Epidermal melanocyte (primary cell): Measurements from ENCODE around the gene SH3RF2.
"Not testable (repeated sequence)": the region's sequence is repeated elsewhere in the genome, so short reads cannot be mapped to it uniquely, and the experiment has no call there.

Experiments used
- DNase-seq: peaks from one replicate; pipeline ENCODE4 v3.0.0; 2011; ENCODE audit warnings: low spot score; ENCODE audit not compliant: insufficient read length

Gene SH3RF2

DNA sequence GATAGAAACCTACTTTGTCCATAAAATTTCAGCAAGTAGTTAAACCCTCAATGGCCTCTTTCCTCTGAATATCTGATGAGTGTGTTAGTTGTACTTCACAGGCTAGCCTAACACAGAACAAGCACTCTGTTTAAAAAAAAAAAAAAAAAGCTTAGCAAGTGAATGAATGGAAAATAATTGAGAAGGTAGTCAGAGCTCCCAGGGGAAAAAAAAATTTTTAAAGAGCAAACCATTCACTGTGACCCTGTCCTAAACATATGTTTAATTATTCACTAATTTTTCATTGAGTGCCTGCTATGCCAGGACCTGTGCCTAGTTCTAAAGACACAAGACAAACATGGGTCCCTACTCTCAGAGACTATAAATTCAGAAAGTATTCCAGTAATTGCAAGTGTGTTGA is 69.3 kb downstream of the SH3RF2 start:
- DNase-seq, result no peak

DNA sequence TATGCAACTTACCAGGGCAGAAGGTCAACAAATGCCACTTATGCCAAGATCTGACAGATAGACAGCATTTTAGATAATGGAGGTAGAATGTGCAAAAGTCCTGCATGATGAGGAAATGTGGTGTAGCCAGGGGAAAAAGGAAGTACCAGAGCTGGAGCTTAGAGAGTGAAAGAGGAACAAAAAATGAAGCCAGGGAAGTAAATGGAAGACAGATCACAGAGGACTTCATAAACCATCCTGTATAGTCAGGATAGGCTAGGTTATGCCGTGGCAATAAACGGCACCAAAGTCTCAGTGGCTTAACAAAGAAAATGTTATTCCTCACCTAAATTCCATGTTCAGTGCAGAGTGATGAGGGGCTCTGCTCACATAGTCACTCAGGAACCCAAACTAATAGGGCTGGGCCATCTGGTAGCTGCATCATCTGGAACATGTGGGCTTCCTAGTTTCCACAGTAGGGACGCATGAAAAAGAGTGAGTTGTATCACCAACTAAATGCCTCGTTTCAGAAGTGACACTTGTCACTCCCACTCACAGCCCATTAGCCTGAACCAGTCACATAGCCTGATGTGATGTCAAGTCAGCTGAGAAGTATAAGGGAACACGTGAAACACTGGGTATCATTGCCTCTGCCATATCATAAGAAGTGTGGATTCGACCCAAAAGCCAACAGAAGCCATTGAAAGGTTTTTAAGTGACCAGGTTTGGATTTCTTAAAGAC is 70.3 kb downstream of the SH3RF2 start:
- no peak for DNase-seq

DNA sequence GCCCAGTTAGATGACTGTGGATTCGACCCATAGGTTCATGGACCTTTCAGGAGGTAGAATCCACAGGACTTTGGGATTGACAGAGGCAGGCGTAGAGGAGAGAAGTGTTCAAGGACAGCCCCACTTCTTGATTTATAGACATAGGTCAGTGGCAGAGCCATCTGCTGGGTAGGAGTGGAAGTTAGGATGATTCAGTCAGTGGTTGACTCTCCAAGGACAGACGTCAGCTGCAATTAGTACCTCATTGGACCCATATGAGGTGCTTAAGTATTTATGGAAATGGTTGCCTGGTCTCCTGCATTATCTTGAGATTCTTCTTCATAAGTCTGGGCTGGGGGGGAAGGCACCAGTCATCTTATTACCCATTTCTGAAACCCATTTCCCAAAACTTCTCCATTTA is 70.9 kb downstream of the SH3RF2 start:
- DNase-seq, result no peak

DNA sequence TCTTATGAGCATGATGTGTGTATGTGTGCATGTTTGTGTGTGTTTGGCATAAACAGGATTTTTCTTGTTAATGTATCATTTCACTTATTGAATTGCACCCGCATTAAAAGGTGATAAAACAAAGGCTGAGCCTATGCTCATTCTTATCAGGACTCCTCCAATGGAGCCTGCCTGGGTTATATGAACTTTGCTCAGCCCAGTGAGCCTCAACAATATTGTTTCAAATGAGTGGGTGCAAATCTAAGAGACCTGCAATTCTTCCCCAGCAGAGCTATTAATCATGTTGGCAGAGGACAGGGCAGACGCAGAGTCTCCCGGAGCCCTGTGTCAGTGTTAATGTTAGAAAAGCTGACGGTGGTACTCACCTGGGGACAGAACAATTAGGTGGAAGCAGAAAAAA is 71.6 kb downstream of the SH3RF2 start:
- no peak for DNase-seq

DNA sequence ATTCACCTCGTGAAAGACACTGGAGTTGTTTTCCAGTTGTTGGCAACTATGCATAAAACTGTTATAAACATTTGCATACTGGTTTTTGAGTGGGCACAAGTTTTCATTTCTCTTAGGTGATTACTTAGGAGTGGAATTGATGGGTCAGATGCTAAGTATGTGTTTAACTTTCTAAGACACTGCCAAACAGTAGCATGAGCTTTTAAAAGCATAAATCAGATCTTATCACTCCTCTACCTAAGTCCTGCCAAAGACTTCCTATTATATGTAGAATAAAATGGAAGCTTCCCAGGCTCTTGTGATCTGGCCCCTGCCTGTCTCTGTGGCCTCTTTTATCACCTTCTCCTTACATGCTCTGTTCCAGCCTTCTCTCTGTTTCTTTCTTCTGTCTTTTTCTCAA is 72.6 kb downstream of the SH3RF2 start:
- DNase-seq, result no peak

DNA sequence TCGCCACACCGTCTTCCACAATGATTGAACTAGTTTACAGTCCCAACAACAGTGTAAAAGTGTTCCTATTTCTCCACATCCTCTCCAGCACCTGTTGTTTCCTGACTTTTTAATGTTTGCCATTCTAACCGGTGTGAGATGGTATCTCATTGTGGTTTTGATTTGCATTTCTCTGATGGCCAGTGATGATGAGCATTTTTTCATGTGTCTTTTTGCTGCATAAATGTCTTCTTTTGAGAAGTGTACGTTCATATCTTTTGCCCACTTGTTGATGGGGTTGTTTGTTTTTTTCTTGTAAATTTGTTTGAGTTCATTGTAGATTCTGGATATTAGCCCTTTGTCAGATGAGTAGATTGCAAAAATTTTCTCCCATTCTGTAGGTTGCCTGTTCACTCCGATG is 74.1 kb downstream of the SH3RF2 start:
- DNase-seq, result not testable (repeated sequence)

DNA sequence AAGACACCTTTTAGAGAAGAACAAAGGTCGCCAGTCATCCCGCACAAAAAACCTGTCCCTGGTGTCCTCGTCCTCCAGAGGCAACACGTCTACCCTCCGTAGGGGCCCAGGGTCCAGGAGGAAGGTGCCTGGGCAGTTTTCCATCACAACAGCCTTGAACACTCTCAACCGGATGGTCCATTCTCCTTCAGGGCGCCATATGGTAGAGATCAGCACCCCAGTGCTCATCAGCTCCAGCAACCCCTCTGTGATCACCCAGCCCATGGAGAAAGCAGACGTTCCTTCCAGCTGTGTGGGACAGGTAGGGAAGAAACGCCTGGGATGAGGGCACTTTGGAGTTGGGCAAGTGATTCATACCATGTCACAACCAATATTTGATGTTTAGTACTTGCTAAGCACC is 77.4 kb downstream of the SH3RF2 start:
- DNase-seq, result no peak

DNA sequence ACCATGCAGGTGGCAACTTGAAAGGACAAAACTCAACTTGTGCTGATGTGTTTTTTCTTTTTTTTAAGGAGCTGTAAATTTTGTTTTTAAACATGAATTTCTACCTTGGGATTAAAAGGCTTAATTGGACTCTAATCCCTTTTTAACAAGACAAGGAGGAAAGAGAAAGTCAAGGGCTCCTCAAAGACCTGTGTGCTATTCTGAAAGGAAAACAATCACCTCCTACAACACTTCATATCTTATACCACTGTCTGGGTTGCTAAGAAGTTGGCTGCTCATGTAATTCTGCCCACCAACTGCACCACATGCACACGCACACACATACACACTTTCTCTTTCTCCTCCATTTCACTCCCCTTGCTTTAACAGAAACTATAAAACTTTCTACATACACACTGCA is 78.6 kb downstream of the SH3RF2 start:
- DNase-seq, result no peak

DNA sequence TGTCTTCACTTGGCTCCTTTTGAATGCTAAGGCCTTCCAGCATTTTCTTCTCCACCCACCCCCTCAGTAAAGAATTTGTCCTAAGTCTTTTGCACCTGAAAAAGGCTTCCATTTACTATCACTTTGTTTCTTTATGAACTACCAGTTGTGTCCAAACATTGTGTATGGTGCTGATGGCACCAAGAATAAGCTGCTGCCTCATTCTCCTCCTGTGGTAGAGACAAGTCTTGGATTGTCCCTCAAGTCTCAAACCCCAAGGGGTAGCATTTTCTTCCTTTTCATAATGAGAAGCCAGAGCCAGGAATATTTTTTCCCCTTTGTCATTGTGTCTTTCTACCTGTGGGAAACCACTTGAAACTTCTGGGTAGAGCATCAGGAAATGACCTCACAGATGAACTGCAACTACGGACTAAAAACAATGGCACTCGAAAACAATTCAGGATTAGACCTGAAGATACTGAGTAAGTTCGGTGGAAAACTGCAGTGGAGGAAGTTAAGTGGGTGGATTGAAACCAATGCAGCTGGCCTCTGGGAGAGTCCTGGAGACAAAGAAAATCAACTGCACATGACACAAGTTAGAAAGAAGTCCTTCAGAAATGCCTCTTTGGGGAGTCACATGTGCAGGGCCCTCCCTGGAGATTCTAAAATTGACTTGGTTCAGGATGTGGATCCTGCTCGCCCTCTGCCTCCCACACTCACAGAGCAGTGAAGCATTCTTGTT is 80.5 kb downstream of the SH3RF2 start:
- no peak for DNase-seq

DNA sequence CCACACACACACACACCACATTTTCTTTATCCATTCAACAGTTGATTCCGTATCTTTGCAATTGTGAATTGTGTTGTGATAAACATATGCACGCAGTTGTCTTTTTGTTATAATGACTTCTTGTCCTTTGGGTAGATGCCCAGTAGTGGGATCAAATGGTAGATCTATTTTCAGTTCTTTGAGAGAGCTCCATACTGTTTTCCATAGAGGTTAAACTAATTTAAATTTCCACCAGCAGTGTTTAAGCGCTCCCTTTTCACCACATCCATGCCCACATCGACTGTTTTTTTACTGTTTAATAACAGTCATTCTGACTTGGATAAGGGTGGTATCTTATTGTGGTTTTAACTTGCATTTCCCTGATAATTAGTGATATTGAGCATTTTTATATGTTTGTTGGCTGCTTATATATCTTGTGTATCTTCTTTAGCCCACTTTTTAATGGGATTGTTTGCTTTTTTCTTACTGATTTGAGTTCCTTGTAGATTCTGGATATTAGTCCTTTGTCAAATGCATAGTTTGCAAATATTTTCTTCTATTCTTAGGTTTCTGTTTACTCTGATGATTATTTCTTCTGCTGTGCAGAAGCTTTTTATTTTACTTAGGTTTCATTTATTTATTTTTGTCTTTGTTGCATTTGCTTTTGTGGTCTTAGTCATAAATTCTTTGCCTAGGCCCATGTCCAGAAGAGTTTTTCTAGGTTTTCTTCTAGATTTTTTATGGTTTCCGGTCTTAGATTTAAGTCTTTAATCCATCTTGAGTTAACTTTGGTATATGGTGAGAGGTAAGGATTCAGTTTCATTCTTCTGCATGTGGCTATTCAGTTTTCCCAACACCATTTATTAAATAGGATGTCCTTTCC is 82.4 kb downstream of the SH3RF2 start:
- no peak for DNase-seq

DNA sequence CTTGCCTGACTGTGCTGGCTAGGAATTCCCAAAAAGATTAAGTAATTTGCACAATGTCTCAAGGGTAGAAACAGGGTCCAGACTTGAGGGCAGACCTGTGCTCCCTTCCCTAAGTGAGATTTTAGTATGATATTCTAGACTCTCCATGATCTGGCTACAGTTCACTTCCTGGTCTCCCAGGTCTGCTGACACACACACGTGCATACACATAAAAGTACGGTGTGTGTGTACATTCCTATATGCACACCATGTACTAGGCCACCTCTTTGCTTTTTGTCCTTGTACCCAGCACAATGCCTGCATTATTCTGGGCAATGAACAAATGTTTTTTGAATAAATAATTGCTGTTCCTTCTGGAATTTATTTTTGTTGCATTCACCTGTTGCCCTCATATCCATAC is 83.7 kb downstream of the SH3RF2 start:
- no peak for DNase-seq

DNA sequence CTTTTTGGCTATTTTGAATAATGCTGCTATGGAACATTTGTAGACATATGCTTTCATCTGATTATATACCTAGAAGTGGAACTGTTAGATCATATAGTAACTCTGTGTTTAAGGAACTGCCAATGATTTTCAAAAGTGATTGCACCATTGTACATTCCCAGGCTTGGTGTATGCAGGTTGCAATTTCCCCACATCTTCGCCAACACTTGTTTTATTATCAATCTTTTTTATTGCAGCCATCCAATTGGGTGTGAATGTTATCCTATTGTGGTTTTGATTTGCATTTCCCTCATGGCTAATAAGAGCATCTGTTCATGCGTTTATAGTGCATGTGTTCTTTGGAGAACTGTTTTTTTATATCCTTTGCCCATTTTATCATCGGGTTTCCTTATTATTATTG is 87.7 kb downstream of the SH3RF2 start:
- DNase-seq, result no peak

DNA sequence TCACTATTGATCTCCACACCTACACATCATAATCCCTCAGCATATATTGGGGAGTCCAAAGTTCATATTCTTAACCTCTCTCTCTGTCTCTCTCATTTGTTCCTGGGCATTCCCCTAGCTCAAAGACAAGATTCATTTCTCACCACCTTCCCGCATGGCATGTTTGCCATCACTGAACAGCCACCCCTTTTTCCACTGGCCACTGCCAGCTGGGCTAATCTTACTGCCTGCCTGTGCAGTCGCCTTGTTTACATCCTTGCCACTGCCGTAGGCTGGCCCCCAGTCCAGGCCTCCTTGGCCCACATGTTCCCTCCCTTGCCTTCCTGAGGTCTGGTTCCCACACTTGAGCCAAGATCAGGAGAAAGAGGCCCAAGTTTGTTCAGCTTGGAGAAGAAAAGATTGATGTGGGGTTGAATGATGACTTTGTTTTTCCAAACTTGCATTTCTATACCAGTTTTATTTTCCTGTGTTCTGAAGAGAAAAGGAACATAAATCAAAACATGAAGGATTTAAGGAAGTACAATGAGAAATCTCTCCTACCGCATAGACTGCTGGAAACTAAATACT is 88.8 kb downstream of the SH3RF2 start:
- DNase-seq, result no peak

DNA sequence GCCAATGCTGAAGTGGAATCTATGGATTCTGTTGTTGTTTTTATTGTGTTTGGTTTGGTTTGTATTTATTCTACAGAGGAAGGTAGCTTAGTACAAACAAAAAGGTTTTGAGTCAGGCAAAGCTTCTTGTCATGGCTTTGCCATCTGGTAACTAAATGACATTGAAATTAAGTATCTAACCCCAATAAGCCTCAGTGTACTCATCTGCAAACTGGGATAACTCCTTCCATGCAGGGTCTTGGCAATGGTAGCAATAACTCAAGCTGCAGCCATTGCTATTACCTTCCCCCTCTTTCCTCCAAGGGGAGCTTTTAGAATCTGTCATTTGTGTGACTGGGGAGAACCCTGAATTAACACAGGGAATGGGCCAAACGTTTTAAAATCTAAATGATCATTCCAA is 89.3 kb downstream of the SH3RF2 start:
- no peak for DNase-seq

DNA sequence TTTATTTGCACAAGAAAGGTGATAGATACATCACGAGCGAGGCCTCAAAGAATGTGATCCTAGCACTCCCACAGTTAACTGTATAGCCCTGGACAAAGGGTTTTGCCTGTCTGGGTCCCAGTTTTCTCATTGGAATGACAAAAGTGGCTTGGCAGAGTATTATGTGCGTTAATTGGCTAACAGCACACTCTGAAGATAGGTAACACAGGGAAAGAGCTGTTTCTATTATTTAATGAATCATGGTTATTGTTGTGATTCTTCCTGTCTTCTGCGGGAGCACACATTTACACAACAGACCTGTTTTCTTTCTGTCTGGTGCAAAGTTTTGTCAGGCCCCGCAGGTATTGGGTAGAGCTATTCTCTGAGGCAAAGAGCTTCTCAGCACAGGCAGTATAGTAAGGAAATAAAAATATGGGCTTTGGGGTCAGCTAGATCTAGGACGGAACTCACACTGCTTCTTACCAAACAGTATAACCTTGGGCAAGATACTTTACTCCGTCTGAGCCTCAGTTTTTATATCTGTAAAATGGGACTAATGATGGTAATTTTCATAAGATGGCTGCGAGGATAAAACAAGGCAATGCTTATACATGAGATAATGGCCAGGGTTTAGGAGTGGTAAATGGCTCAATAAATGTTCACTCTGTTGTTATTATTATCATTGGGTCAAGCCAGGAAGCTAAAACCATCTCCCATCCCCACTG is 90.1 kb downstream of the SH3RF2 start:
- no peak for DNase-seq

DNA sequence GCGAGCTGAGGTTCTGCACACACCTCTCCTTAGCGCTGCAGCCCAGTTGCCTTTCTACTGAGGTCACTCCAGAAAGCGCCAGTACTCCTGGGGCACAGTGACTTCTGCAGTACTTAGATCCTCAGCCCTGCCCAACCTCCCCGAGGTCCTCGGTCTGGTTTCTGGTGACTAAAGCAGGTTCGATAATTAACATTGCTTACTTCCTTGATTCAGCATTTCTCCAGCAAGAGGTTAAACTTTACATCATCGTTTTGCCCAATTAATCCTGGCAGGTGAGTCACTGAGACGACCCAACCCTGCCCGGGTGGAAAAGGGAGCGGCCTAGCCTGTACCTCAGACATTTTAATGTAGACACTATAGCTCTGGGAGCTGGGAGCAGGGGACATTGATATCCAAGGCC is 91.4 kb downstream of the SH3RF2 start:
- DNase-seq, result no peak

DNA sequence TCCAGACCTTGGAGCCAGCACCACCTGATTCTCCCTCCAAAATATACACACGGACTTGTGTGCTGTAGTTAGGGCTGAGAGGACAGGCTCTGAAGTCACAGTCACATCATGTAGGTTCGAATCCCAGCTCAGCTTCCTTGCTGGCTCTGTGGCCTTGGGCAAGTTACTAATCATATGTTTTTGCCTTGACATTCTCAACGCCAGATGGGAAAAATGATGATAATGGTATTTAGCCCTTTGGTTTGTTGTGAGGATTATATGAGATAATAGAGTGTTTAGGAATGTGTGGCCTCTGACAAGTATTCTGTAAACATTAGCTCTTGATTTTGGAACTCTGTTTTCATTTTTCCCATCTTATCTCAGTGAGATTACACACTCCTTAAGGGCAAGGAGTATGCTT is 96.5 kb downstream of the SH3RF2 start:
- no peak for DNase-seq

DNA sequence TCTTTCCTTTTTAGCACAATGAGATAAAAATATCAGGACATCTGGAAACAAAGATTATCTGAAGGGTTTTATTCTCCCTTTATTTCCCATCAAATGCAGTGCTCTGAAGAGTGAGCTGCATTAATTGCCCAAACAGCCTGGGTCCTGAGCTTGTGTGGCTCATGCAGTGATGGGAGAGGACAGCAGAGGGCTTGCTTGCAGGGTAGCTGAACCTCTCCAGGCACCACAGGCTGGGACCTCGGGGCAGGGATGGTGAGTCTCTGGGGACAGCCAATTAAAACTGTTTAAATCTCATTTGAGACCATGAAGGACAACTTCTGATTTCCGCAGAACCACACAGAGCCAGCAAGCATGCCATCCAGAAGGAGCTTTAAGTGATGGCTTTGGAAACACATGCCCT is 97.7 kb downstream of the SH3RF2 start:
- no peak for DNase-seq

DNA sequence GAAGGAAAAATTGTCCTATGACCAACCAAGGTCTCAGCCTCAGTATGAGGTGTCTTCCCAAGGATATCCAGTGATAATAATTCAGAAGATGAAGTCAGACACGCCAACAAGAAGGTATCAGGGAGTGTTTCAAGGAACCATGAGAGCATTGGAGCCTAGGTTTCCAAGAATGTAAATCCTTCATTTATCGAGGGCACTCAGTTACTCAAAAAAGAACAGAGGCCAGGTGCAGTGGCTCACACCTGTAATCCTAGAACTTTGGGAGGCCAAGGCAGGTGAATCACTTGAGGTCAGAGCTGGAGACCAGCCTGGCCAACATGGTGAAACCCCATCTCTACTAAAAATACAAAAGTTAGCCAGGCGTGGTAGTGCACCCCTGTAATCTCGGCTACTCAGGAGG is 98.2 kb downstream of the SH3RF2 start:
- DNase-seq, result no peak

DNA sequence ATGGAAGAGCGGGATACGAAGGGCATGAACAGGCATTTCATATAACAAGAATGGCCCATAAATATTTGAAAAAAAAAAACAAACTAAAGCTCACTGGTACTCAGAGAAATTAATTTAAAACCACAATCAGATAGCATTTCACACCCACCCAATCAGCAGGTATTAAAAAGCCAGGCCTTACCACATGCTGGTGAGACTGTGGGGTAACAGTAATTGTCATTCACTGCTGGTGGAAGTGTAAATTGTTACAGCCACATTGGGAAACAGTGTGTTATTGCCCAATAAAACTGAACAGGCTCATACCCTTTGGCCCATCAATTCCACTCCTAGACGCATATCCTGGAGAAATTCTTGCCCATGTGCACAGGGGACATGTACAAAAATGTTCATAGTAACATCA is 103.0 kb downstream of the SH3RF2 start:
- DNase-seq, result no peak

DNA sequence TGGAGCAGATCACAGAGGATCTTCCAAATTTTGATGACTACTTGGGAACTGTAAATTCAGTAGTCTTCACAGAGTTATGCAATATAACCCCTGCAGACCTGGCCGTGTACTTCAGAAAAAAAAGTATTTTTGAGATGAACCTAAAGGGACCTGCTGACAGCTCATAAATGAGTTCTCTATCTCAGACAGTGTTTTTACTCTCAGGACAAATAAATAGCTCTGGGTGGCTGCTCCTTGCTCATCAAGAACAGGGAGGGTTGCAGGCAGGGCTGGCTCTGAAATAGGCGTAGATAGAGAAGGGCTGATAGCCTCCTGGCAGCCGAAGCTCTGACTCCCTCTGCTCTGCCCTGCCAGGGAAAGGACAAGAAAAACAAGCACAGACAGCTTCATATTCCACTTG is 104.1 kb downstream of the SH3RF2 start:
- DNase-seq, result no peak
